Peyer's patch (tissue), 4 donors: Measurements from ENCODE around the gene GULP1.

ENCODE experiments used
- POLR2A ChIP-seq, 2 donors: fragments of 450-650 bp; IDR thresholded peaks; one replicate each; pipeline ENCODE4 v1.5.1; 2017; ENCODE audit warnings: antibody characterized with exemption in 2 of 2, mild to moderate bottlenecking in 2 of 2, moderate library complexity in 2 of 2
- TF ChIP-seq, protein P1 (sequence below), 6 experiments: fragments of 450-650 bp in 4 of 6; fragments of 200-600 bp in 2 of 6; sonication (generic) in 1 of 6; IDR thresholded peaks; one replicate each; pipeline ENCODE4 v1.5.1; 2017 to 2019; ENCODE audit warnings: antibody characterized with exemption in 6 of 6, mild to moderate bottlenecking in 3 of 6, moderate library complexity in 1 of 6

DNA sequence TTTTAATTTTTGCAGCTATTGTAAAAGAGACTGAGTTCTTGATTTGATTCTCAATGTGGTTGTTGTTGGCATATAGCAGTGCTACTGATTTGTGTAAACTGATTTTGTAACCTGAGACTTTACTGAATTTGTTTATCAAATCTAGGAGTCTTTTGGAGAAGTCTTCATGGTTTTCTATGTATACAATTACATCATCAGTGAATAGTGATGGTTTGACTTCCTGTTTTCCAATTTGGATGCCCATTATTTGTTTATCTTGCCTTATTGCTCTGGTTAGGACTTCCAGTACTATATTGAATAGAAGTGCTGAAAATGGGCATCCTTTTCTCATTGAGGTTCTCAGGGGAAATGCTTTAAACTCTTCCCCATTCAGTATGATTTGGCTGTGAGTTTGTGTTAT is 99.7 kb downstream of the GULP1 start:
- TF ChIP-seq, protein P1, sequence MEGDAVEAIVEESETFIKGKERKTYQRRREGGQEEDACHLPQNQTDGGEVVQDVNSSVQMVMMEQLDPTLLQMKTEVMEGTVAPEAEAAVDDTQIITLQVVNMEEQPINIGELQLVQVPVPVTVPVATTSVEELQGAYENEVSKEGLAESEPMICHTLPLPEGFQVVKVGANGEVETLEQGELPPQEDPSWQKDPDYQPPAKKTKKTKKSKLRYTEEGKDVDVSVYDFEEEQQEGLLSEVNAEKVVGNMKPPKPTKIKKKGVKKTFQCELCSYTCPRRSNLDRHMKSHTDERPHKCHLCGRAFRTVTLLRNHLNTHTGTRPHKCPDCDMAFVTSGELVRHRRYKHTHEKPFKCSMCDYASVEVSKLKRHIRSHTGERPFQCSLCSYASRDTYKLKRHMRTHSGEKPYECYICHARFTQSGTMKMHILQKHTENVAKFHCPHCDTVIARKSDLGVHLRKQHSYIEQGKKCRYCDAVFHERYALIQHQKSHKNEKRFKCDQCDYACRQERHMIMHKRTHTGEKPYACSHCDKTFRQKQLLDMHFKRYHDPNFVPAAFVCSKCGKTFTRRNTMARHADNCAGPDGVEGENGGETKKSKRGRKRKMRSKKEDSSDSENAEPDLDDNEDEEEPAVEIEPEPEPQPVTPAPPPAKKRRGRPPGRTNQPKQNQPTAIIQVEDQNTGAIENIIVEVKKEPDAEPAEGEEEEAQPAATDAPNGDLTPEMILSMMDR (IDR thresholded peaks at IDR 0.05), result no peak
- TF ChIP-seq POLR2A (IDR thresholded peaks at IDR 0.05), result no peak
